ENCODE data around the gene PTPRN2. TPM values are rescaled to one million over a fixed set of nuclear protein-coding genes. Genes with fewer than 3 reads are reported as not detected.

PTPRN2 gene
- total and polyA plus RNA-seq, 7 donors, result 0.47 to 0.82 (median 0.51) TPM

GRCh38 chr7:158251061-158251965 lies 336.3 kb downstream of the PTPRN2 start:
- intact Hi-C loops (cut with DNase I), result no loop called here
- no peak for TF ChIP-seq CTCF (IDR thresholded peaks at IDR 0.05)
- no peak overlapping the region for H3K27ac ChIP-seq
- no peaks in the 10 kb centered on the region for H3K4me1 ChIP-seq
- no peaks in the 10 kb centered on the region for H3K9me3 ChIP-seq
- no peaks in the 10 kb centered on the region for H3K36me3 ChIP-seq (ENCODE audit: insufficient read depth in 1 of 2, low read depth in 1 of 2)
- no peak for ATAC-seq
- peak in 1 of 2 donors; percentile 12 for DNase-seq
- H3K27me3 ChIP-seq (ENCODE audit: insufficient read depth in 3 of 3, low read length in 2 of 3), result no peaks in the 10 kb centered on the region
- H3K4me3 ChIP-seq, result no peak overlapping the region
- 84 to 86% (median 84%) methylated on average over 18 of the region's 18 CpGs for WGBS, 3 donors

- intact Hi-C loops (cut with DNase I), result no loop called here
- ATAC-seq (no peak), DNase-seq (no peak)
- H3K4me3 ChIP-seq, result no peak overlapping the region
- no peak for TF ChIP-seq CTCF (IDR thresholded peaks at IDR 0.05)
- no peaks in the 10 kb centered on the region for H3K4me1 ChIP-seq
- H3K27me3 ChIP-seq (ENCODE audit: insufficient read depth in 3 of 3, low read length in 2 of 3), result no peaks in the 10 kb centered on the region
- no peaks in the 10 kb centered on the region for H3K9me3 ChIP-seq
- no peaks in the 10 kb centered on the region for H3K36me3 ChIP-seq (ENCODE audit: insufficient read depth in 1 of 2, low read depth in 1 of 2)
- WGBS, 3 donors, result 73 to 76% (median 75%) methylated on average over 9 of the region's 9 CpGs
- no peak overlapping the region for H3K27ac ChIP-seq
Observed at GRCh38 chr7:158249692-158250091, 337.9 kb downstream of the PTPRN2 start.

- no peak overlapping the region for H3K4me3 ChIP-seq
- WGBS, 3 donors, result 54 to 78% (median 63%) methylated on average over 7 to 10 of the region's 10 CpGs
- no peak overlapping the region for H3K27ac ChIP-seq
- no peak for TF ChIP-seq CTCF (IDR thresholded peaks at IDR 0.05)
- no peaks in the 10 kb centered on the region for H3K4me1 ChIP-seq
- no peaks in the 10 kb centered on the region for H3K36me3 ChIP-seq (ENCODE audit: insufficient read depth in 1 of 2, low read depth in 1 of 2)
- H3K27me3 ChIP-seq (ENCODE audit: insufficient read depth in 3 of 3, low read length in 2 of 3), result no peaks in the 10 kb centered on the region
- ATAC-seq, result no peak
- H3K9me3 ChIP-seq, result no peaks in the 10 kb centered on the region
- intact Hi-C loops (cut with DNase I), result no loop called here
- no peak for DNase-seq
Observed at GRCh38 chr7:158248816-158249215, 338.8 kb downstream of the PTPRN2 start.

- ATAC-seq (no peak), DNase-seq (peak in 1 of 2 donors; percentile 26)
- Histone ChIP-seq H3K27me3 (ENCODE audit: insufficient read depth in 3 of 3, low read length in 2 of 3) (no peaks in the 10 kb centered on the region), H3K4me3 (no peak overlapping the region), H3K27ac (no peak overlapping the region), H3K36me3 (ENCODE audit: insufficient read depth in 1 of 2, low read depth in 1 of 2) (no peaks in the 10 kb centered on the region), H3K9me3 (no peaks in the 10 kb centered on the region), H3K4me1 (no peaks in the 10 kb centered on the region)
- TF ChIP-seq CTCF (IDR thresholded peaks at IDR 0.05), result no peak
- intact Hi-C loops (cut with DNase I), result no loop called here
- 75 to 83% (median 81%) methylated on average over 14 of the region's 14 CpGs for WGBS, 3 donors
Observed at GRCh38 chr7:158247758-158248487, 339.7 kb downstream of the PTPRN2 start.

Data from psoas muscle (tissue), 8 donors.